HEK293 (cell line): ENCODE measurements around the gene TDRKH.

ENCODE experiments used
- CTCF ChIA-PET: fragments of 350-600 bp; formaldehyde crosslinking; extraction: SDS; loops from one replicate; lab custom pipeline; 2021; ENCODE audit warnings: antibody characterized with exemption; lab: Yijun Ruan, JAX
- POLR2A ChIA-PET: fragments of 300-600 bp; formaldehyde crosslinking; extraction: SDS; loops from one replicate; lab custom pipeline; 2020; ENCODE audit warnings: antibody characterized with exemption, inconsistent platforms; lab: Yijun Ruan, JAX
- H3K27ac ChIP-seq: fragments of 200-500 bp; sonication (Bioruptor generic); 2 replicates; pipeline ENCODE4 v1.5.1; 2014; ENCODE audit warnings: low read depth, low read length, control low read depth, inconsistent platforms; ENCODE audit errors: extremely low read depth
- H3K36me3 ChIP-seq, 2 experiments: fragments of 200-500 bp in 1 of 2; sonication (Bioruptor generic) in 1 of 2; 1 replicate in 1 of 2; 2 replicates in 1 of 2; pipeline ENCODE4 v1.5.1; 2014 to 2017; ENCODE audit warnings: inconsistent platforms in 2 of 2, low read length in 2 of 2; ENCODE audit not compliant: control insufficient read depth in 2 of 2, insufficient read depth in 1 of 2
- H3K4me1 ChIP-seq: fragments of 200-500 bp; sonication (Bioruptor generic); 2 replicates; pipeline ENCODE4 v1.5.1; 2014; ENCODE audit warnings: mild to moderate bottlenecking, low read length, inconsistent platforms; ENCODE audit not compliant: control insufficient read depth, insufficient read depth
- H3K4me3 ChIP-seq: 2 replicates; pipeline ENCODE4 v1.5.1; 2011; ENCODE audit warnings: low read depth, mild to moderate bottlenecking, control low read depth, low read length, moderate library complexity
- H3K9me3 ChIP-seq: fragments of 200-500 bp; sonication (Bioruptor generic); 2 replicates; pipeline ENCODE4 v1.5.1; 2014; ENCODE audit warnings: low read depth, low read length, inconsistent platforms; ENCODE audit not compliant: control insufficient read depth, insufficient read depth
- CTCF ChIP-seq: fragments of 450-650 bp; formaldehyde crosslinking; IDR thresholded peaks from 2 replicates; pipeline ENCODE4 v1.5.1; 2016; ENCODE audit warnings: missing biosample characterization, missing genetic modification characterization
- EGR2 ChIP-seq: fragments of 450-650 bp; formaldehyde crosslinking; IDR thresholded peaks from 2 replicates; pipeline ENCODE4 v1.5.1; 2016; ENCODE audit warnings: low read depth, missing biosample characterization, missing genetic modification characterization
- GLIS2 ChIP-seq: fragments of 450-650 bp; formaldehyde crosslinking; IDR thresholded peaks from 2 replicates; pipeline ENCODE4 v1.5.1; 2016; ENCODE audit warnings: missing biosample characterization, missing genetic modification characterization
- KLF9 ChIP-seq: fragments of 450-650 bp; formaldehyde crosslinking; IDR thresholded peaks from 2 replicates; pipeline ENCODE4 v1.5.1; 2016; ENCODE audit warnings: missing biosample characterization, missing genetic modification characterization, low read depth
- MZF1 ChIP-seq: fragments of 450-650 bp; formaldehyde crosslinking; IDR thresholded peaks from 2 replicates; pipeline ENCODE4 v1.5.1; 2017; ENCODE audit warnings: missing biosample characterization, missing genetic modification characterization, borderline replicate concordance
- PATZ1 ChIP-seq: fragments of 450-650 bp; formaldehyde crosslinking; IDR thresholded peaks from 2 replicates; pipeline ENCODE4 v1.5.1; 2016; ENCODE audit warnings: missing biosample characterization, missing genetic modification characterization
- SCRT2 ChIP-seq: fragments of 450-650 bp; formaldehyde crosslinking; IDR thresholded peaks from 2 replicates; pipeline ENCODE4 v1.5.1; 2016; ENCODE audit warnings: missing biosample characterization, missing genetic modification characterization
- ZBTB48 ChIP-seq: fragments of 450-650 bp; formaldehyde crosslinking; IDR thresholded peaks from 2 replicates; pipeline ENCODE4 v1.5.1; 2016; ENCODE audit warnings: missing biosample characterization, missing genetic modification characterization
- ZEB2 ChIP-seq: fragments of 450-650 bp; formaldehyde crosslinking; IDR thresholded peaks from 2 replicates; pipeline ENCODE4 v1.5.1; 2016; ENCODE audit warnings: missing biosample characterization, missing genetic modification characterization
- ZFHX2 ChIP-seq: fragments of 450-650 bp; formaldehyde crosslinking; conservative IDR thresholded peaks from 2 replicates; pipeline ENCODE4 v1.5.1; 2016; ENCODE audit warnings: missing biosample characterization, missing genetic modification characterization
- ZFP69B ChIP-seq: fragments of 450-650 bp; formaldehyde crosslinking; IDR thresholded peaks from 2 replicates; pipeline ENCODE4 v1.5.1; 2016; ENCODE audit warnings: missing biosample characterization, missing genetic modification characterization
- ZNF211 ChIP-seq: fragments of 450-650 bp; formaldehyde crosslinking; IDR thresholded peaks from 2 replicates; pipeline ENCODE4 v1.5.1; 2016; ENCODE audit warnings: low read depth, missing biosample characterization, missing genetic modification characterization
- ZNF223 ChIP-seq: fragments of 450-650 bp; formaldehyde crosslinking; IDR thresholded peaks from 2 replicates; pipeline ENCODE4 v1.5.1; 2016; ENCODE audit warnings: missing biosample characterization, missing genetic modification characterization
- ZNF521 ChIP-seq: fragments of 450-650 bp; formaldehyde crosslinking; IDR thresholded peaks from 2 replicates; pipeline ENCODE4 v1.5.1; 2017; ENCODE audit warnings: missing biosample characterization, mild to moderate bottlenecking, missing genetic modification characterization
- ZNF549 ChIP-seq: fragments of 450-650 bp; IDR thresholded peaks from 2 replicates; pipeline ENCODE4 v1.5.1; 2018; ENCODE audit warnings: missing biosample characterization, missing genetic modification characterization, mild to moderate bottlenecking, inconsistent platforms, moderate library complexity
- ZNF555 ChIP-seq: fragments of 450-650 bp; formaldehyde crosslinking; conservative IDR thresholded peaks from 2 replicates; pipeline ENCODE4 v1.5.1; 2017; ENCODE audit warnings: missing biosample characterization, mild to moderate bottlenecking, missing genetic modification characterization, inconsistent platforms
- ZNF596 ChIP-seq: fragments of 450-650 bp; IDR thresholded peaks from 2 replicates; pipeline ENCODE4 v1.5.0; 2018; ENCODE audit warnings: missing biosample characterization, mild to moderate bottlenecking, missing genetic modification characterization, moderate library complexity
- ZNF600 ChIP-seq: fragments of 450-650 bp; formaldehyde crosslinking; IDR thresholded peaks from 2 replicates; pipeline ENCODE4 v1.5.1; 2016; ENCODE audit warnings: missing biosample characterization, missing genetic modification characterization
- ZNF658 ChIP-seq: fragments of 450-650 bp; formaldehyde crosslinking; IDR thresholded peaks from 2 replicates; pipeline ENCODE4; 2016; ENCODE audit warnings: missing biosample characterization, missing genetic modification characterization
- ZNF670 ChIP-seq: fragments of 450-650 bp; formaldehyde crosslinking; IDR thresholded peaks from 2 replicates; pipeline ENCODE4 v1.5.1; 2016; ENCODE audit warnings: missing biosample characterization, missing genetic modification characterization, low read depth
- ZNF677 ChIP-seq: fragments of 450-650 bp; IDR thresholded peaks from 2 replicates; pipeline ENCODE4 v1.5.0; 2018; ENCODE audit warnings: missing biosample characterization, mild to moderate bottlenecking, missing genetic modification characterization, moderate library complexity
- ZNF692 ChIP-seq: fragments of 450-650 bp; formaldehyde crosslinking; IDR thresholded peaks from 2 replicates; pipeline ENCODE4 v1.5.1; 2016; ENCODE audit warnings: missing biosample characterization, missing genetic modification characterization
- ZNF747 ChIP-seq: fragments of 450-650 bp; formaldehyde crosslinking; IDR thresholded peaks from 2 replicates; pipeline ENCODE4 v1.5.1; 2016; ENCODE audit warnings: missing biosample characterization, missing genetic modification characterization
- ZSCAN30 ChIP-seq: fragments of 450-650 bp; IDR thresholded peaks from 2 replicates; pipeline ENCODE4 v1.5.1; 2018; ENCODE audit warnings: missing biosample characterization, mild to moderate bottlenecking, missing genetic modification characterization, moderate library complexity
- TF ChIP-seq, protein P1 (sequence below): fragments of 450-650 bp; formaldehyde crosslinking; IDR thresholded peaks from 2 replicates; pipeline ENCODE4 v1.5.1; 2016; ENCODE audit warnings: missing biosample characterization, missing genetic modification characterization
- TF ChIP-seq, protein P2 (sequence below): fragments of 450-650 bp; formaldehyde crosslinking; IDR thresholded peaks from 2 replicates; pipeline ENCODE4 v1.5.1; 2017; ENCODE audit warnings: missing biosample characterization, missing genetic modification characterization
- TF ChIP-seq, protein P3 (sequence below): fragments of 450-650 bp; formaldehyde crosslinking; IDR thresholded peaks from 2 replicates; pipeline ENCODE4 v1.5.1; 2016; ENCODE audit warnings: missing biosample characterization, missing genetic modification characterization

TDRKH gene

GRCh38 chr1:151790940-151791651, 796 bp upstream of the TDRKH start:
- no peaks in the 10 kb centered on the region for H3K9me3 ChIP-seq
- H3K27ac ChIP-seq, result peak overlapping the region; percentile 12
- H3K36me3 ChIP-seq, result no peaks in the 10 kb centered on the region
- no peaks in the 10 kb centered on the region for H3K4me1 ChIP-seq
- CTCF ChIA-PET, result no interaction called here
- POLR2A ChIA-PET, result interaction anchor here (0.6 to 2.7 kb wide), 2 partner anchors 14 to 28 kb away, joined by 3 to 11 read pairs; partner anchors contain the start of gene MRPL9
- H3K4me3 ChIP-seq, result peak overlapping the region; percentile 51
- TF ChIP-seq ZNF223 (tag by site-specific recombination), result no peak
- TF ChIP-seq ZFP69B (tag by site-specific recombination), result peak; percentile 77
- TF ChIP-seq ZNF549, result no peak
- TF ChIP-seq ZNF211 (tag by site-specific recombination), result no peak
- TF ChIP-seq ZNF600 (tag by site-specific recombination), result peak; percentile 41; the same call in 1 of the 2 replicates
- peak; percentile 50; the same call in 1 of the 2 replicates for TF ChIP-seq GLIS2
- no peak for TF ChIP-seq ZNF521 (tag by site-specific recombination)
- TF ChIP-seq ZFHX2 (tag by site-specific recombination), result 0 out of 2 replicates have a peak, but pooled peaks have one; percentile 13
- TF ChIP-seq, protein P1, sequence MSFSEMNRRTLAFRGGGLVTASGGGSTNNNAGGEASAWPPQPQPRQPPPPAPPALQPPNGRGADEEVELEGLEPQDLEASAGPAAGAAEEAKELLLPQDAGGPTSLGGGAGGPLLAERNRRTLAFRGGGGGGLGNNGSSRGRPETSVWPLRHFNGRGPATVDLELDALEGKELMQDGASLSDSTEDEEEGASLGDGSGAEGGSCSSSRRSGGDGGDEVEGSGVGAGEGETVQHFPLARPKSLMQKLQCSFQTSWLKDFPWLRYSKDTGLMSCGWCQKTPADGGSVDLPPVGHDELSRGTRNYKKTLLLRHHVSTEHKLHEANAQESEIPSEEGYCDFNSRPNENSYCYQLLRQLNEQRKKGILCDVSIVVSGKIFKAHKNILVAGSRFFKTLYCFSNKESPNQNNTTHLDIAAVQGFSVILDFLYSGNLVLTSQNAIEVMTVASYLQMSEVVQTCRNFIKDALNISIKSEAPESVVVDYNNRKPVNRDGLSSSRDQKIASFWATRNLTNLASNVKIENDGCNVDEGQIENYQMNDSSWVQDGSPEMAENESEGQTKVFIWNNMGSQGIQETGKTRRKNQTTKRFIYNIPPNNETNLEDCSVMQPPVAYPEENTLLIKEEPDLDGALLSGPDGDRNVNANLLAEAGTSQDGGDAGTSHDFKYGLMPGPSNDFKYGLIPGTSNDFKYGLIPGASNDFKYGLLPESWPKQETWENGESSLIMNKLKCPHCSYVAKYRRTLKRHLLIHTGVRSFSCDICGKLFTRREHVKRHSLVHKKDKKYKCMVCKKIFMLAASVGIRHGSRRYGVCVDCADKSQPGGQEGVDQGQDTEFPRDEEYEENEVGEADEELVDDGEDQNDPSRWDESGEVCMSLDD (tag by site-specific recombination), result 0 out of 2 replicates have a peak, but pooled peaks have one; percentile 34
- TF ChIP-seq ZEB2 (tag by site-specific recombination), result no peak; the same call in 1 of the 2 replicates
- TF ChIP-seq, protein P2, sequence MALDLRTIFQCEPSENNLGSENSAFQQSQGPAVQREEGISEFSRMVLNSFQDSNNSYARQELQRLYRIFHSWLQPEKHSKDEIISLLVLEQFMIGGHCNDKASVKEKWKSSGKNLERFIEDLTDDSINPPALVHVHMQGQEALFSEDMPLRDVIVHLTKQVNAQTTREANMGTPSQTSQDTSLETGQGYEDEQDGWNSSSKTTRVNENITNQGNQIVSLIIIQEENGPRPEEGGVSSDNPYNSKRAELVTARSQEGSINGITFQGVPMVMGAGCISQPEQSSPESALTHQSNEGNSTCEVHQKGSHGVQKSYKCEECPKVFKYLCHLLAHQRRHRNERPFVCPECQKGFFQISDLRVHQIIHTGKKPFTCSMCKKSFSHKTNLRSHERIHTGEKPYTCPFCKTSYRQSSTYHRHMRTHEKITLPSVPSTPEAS (tag by site-specific recombination), result no peak
- 0 out of 2 replicates have a peak, but pooled peaks have one; percentile 5 for TF ChIP-seq CTCF
- no peak for TF ChIP-seq ZSCAN30
- TF ChIP-seq ZNF658 (tag by site-specific recombination), result no peak
- TF ChIP-seq ZNF747 (tag by site-specific recombination), result no peak
- TF ChIP-seq ZNF677 (tag by site-specific recombination), result no peak
- TF ChIP-seq ZNF596 (tag by site-specific recombination), result no peak
- TF ChIP-seq PATZ1 (tag by site-specific recombination), result peak; percentile 60; the same call in 1 of the 2 replicates
- no peak for TF ChIP-seq SCRT2 (tag by site-specific recombination)
- no peak for TF ChIP-seq MZF1 (tag by site-specific recombination)
- TF ChIP-seq EGR2 (tag by site-specific recombination), result 0 out of 2 replicates have a peak, but pooled peaks have one; percentile 26
- TF ChIP-seq ZNF555, result no peak
- TF ChIP-seq ZNF692 (tag by site-specific recombination), result peak; percentile 81
- TF ChIP-seq KLF9 (tag by site-specific recombination), result peak; percentile 31; the same call in 1 of the 2 replicates
- TF ChIP-seq, protein P3, sequence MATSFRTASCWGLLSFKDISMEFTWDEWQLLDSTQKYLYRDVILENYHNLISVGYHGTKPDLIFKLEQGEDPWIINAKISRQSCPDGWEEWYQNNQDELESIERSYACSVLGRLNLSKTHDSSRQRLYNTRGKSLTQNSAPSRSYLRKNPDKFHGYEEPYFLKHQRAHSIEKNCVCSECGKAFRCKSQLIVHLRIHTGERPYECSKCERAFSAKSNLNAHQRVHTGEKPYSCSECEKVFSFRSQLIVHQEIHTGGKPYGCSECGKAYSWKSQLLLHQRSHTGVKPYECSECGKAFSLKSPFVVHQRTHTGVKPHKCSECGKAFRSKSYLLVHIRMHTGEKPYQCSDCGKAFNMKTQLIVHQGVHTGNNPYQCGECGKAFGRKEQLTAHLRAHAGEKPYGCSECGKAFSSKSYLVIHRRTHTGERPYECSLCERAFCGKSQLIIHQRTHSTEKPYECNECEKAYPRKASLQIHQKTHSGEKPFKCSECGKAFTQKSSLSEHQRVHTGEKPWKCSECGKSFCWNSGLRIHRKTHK (tag by site-specific recombination), result no peak
- TF ChIP-seq ZNF670 (tag by site-specific recombination), result no peak
- peak; percentile 78 for TF ChIP-seq ZBTB48
